ENCODE measurements around the gene CCNE1.

DNA sequence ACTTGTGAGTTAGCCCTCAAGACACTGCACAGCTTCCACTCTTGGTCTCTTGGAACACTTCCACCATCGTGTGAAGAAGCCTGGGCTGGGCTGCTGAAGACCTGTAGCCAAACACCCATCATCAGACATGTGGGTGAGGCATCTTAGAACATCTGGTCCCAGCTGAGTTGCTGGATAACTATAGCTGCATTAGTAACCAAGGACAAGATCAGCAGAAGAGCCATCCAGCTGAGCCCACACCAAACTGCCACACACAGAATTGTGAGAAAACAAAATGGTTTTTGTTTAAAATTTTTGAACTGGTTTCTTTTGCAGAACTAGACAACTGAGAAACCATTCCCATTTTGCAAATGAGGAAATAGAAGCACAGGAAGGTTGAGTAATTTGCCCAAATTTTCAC lies 56.2 kb downstream of the CCNE1 start:
- TF ChIP-seq CTCF (IDR thresholded peaks at IDR 0.05) (no peak), POLR2A (IDR thresholded peaks at IDR 0.05) (no peak), POLR2AphosphoS5 (IDR thresholded peaks at IDR 0.05) (no peak), EP300 (IDR thresholded peaks at IDR 0.05) (no peak)

Data from gastroesophageal sphincter (tissue), 3 donors.